ENCODE data around the gene FGGY.
A peak's percentile ranks its signal among the peaks of the same experiment; 100 is the strongest.

FGGY gene

GRCh38 chr1:59752556-59753414 lies 455.9 kb downstream of the FGGY start:
- DNase-seq = peak in 36 of 56 donors; percentile 6 to 66 (median 39)

- peak in 16 of 56 donors; percentile 1 to 74 (median 38) for DNase-seq
These were observed 458.3 kb downstream of the FGGY start for GRCh38 chr1:59755069-59755685.

GRCh38 chr1:59757197-59757747 lies 460.4 kb downstream of the FGGY start:
- no peak for DNase-seq

GRCh38 chr1:59759156-59759925 lies 462.4 kb downstream of the FGGY start:
- peak in 55 of 56 donors; percentile 4 to 89 (median 71) for DNase-seq

- no peak for DNase-seq
These were observed 464.5 kb downstream of the FGGY start for GRCh38 chr1:59761443-59761842.

- DNase-seq = no peak
These were observed 466.5 kb downstream of the FGGY start for GRCh38 chr1:59763418-59763817.

- no peak for DNase-seq
These were observed 468.3 kb downstream of the FGGY start for GRCh38 chr1:59765011-59765730.

- no peak for DNase-seq
These were observed 469.4 kb downstream of the FGGY start for GRCh38 chr1:59766227-59766855.

- DNase-seq = no peak
These were observed 470.2 kb downstream of the FGGY start for GRCh38 chr1:59767119-59767518.

- no peak for DNase-seq
These were observed 472.2 kb downstream of the FGGY start for GRCh38 chr1:59768792-59769735.

- DNase-seq = no peak
These were observed 472.8 kb downstream of the FGGY start for GRCh38 chr1:59769736-59770095.

GRCh38 chr1:59771361-59771760 lies 474.5 kb downstream of the FGGY start:
- DNase-seq = no peak

- peak in 1 of 56 donors; percentile 5 for DNase-seq
These were observed 478.6 kb downstream of the FGGY start for GRCh38 chr1:59775480-59775879.

- no peak for DNase-seq
These were observed 480.3 kb downstream of the FGGY start for GRCh38 chr1:59776960-59777852.

GRCh38 chr1:59779949-59780348 lies 483.1 kb downstream of the FGGY start:
- DNase-seq = no peak

- DNase-seq = no peak
These were observed 491.9 kb downstream of the FGGY start for GRCh38 chr1:59788825-59789224.

GRCh38 chr1:59798600-59798999 lies 501.7 kb downstream of the FGGY start:
- DNase-seq = no peak

GRCh38 chr1:59803458-59804038 lies 506.7 kb downstream of the FGGY start:
- no peak for DNase-seq

All from nucleus accumbens (tissue), 56 donors.